Panc1 (cell line): ENCODE measurements around the gene ATP13A3. TPM values are rescaled to one million over a fixed set of nuclear protein-coding genes. Genes with fewer than 3 reads are reported as not detected.
A peak's percentile ranks its signal among the peaks of the same experiment; 100 is the strongest.

Experiments used
- ATAC-seq: fragments of 200-7000 bp; cut with Tn5 transposase; 2 replicates; pipeline ENCODE4 v1.9.1; 2020; ENCODE audit warnings: mild to moderate bottlenecking, moderate library complexity
- BruUV-seq: library from RNA; stranded (reverse); fragments of 400-500 nt; replicated peaks from 2 replicates; lab custom pipeline; 2021; lab: Mats Ljungman, UMichigan
- CTCF ChIA-PET: fragments of 300-600 bp; sonication (Branson Sonifier 250); formaldehyde crosslinking; loops from one replicate; lab custom pipeline; 2022; ENCODE audit warnings: antibody characterized with exemption; lab: Charles Lee
- POLR2A ChIA-PET: fragments of 300-600 bp; sonication (Branson Sonifier 250); formaldehyde crosslinking; loops from one replicate; lab custom pipeline; 2022; ENCODE audit warnings: antibody characterized with exemption; lab: Charles Lee
- DNase-seq: peaks from one replicate; pipeline ENCODE4 v3.0.0-alpha.2; 2010; ENCODE audit warnings: low read depth, low spot score
- H3K27ac ChIP-seq: 2 replicates; pipeline ENCODE4 v1.5.1; 2011; ENCODE audit warnings: mild to moderate bottlenecking, low read length, inconsistent platforms
- H3K27me3 ChIP-seq: fragments of 200-500 bp; sonication (Bioruptor generic); 2 replicates; pipeline ENCODE4 v1.6.0; 2014; ENCODE audit warnings: low read length, inconsistent platforms; ENCODE audit not compliant: control insufficient read depth, insufficient read depth
- H3K36me3 ChIP-seq: fragments of 200-500 bp; sonication (Bioruptor generic); 2 replicates; pipeline ENCODE4 v1.5.1; 2014; ENCODE audit warnings: inconsistent platforms, mild to moderate bottlenecking, low read length, moderate library complexity; ENCODE audit not compliant: control insufficient read depth, insufficient read depth
- H3K4me1 ChIP-seq: 2 replicates; pipeline ENCODE4 v1.5.1; 2011; ENCODE audit warnings: inconsistent platforms, mild to moderate bottlenecking, low read length, moderate library complexity; ENCODE audit not compliant: control insufficient read depth, insufficient read depth
- H3K4me3 ChIP-seq, 2 experiments: 2 replicates each; pipeline ENCODE4 v1.5.1; 2011 to 2012; ENCODE audit warnings: low read depth in 2 of 2, low read length in 2 of 2, mild to moderate bottlenecking in 2 of 2, inconsistent platforms in 1 of 2, moderate library complexity in 1 of 2
- H3K9me3 ChIP-seq: fragments of 200-500 bp; sonication (Bioruptor generic); 2 replicates; pipeline ENCODE4 v1.5.1; 2014; ENCODE audit warnings: low read depth, mild to moderate bottlenecking, inconsistent platforms, low read length, moderate library complexity; ENCODE audit not compliant: control insufficient read depth, insufficient read depth
- POLR2AphosphoS5 ChIP-seq: IDR thresholded peaks from 2 replicates; pipeline ENCODE4 v1.6.1; 2012; ENCODE audit warnings: mild to moderate bottlenecking, low read depth, low read length, moderate library complexity
- REST ChIP-seq, 2 experiments: IDR thresholded peaks; 2 replicates each; pipeline ENCODE4 v1.6.1; 2011 to 2012; ENCODE audit warnings: low read depth in 2 of 2, control low read depth in 1 of 2, low read length in 1 of 2, mild to moderate bottlenecking in 1 of 2, moderate library complexity in 1 of 2; ENCODE audit not compliant: insufficient read depth in 1 of 2
- SIN3A ChIP-seq: IDR thresholded peaks from 2 replicates; pipeline ENCODE4 v1.6.1; 2012; ENCODE audit warnings: low read depth, mild to moderate bottlenecking, low read length, moderate library complexity, borderline replicate concordance; ENCODE audit not compliant: insufficient read depth
- TCF7L2 ChIP-seq: IDR thresholded peaks from 2 replicates; pipeline ENCODE4 v1.6.1; 2011; ENCODE audit warnings: mild to moderate bottlenecking, low read depth, low read length, inconsistent platforms
- in situ Hi-C: cut with HindIII; loops from 2 replicates; pipeline ENCODE4 v1.10.0; 2016; ENCODE audit warnings: low sequenced_read_pairs, low pct_unique_long_range_greater_than_20kb
- intact Hi-C: fragments of 100-400 bp; cut with micrococcal nuclease; formaldehyde crosslinking; loops from one replicate; pipeline ENCODE4 v1.10.0; 2022; ENCODE audit not compliant: unreplicated experiment
- total RNA-seq: library from RNA; stranded (reverse); gene quantifications from one replicate; pipeline ENCODE4 v1.2.1, GENCODE V29; 2021; ENCODE audit not compliant: unreplicated experiment
- TF ChIP-seq, protein P1 (sequence below): fragments of 450-650 bp; IDR thresholded peaks from 2 replicates; pipeline ENCODE4 v1.5.1; 2017; ENCODE audit warnings: mild to moderate bottlenecking

ATP13A3 gene
- total RNA-seq, 1 experiment from 2014 or later, result 169 TPM

DNA sequence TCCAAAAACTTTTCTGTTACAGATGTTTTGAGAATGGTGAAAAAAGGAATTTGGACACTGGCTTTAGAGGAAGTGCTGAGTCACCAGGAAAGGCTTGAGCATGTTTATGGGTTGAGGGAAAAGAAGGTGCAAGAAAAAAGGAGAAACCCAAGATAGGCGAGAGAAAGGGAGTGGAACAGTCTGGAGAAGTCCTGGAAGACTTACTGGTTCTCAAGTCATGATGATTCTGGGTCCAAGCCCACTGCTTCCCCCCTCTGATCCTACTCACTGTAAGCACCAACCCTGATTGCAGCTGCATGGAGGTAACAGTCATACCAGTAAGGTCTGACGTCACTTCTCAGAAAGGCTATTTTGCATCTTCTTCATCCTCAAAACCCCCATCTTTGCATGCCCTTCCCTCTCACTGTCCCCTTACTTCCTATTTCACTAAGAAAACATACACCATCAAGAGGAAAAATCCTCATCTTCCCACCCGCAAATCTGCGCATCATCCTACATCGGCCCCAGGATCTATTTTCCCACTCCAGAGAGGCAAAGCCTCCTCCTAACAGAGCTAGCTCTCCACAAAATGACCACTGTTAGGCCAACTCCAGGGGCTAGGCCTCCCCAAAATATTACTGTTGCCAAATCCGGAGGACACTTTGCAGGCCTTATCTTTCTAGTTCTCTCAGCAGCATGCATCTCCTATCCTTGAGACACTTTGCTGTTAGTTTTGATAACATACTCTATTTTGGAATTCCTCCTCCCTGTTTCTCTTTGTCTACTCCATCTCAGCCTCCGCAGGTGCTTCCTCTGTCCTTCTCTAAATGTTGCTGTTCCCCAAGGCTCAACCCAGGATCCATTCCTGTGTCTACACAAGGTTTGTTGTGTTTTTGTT is 3.2 kb upstream of the ATP13A3 start:
- H3K27ac ChIP-seq, result peak overlapping the region; percentile 41; the same call in 1 of the 2 replicates
- DNase-seq, result no peak

DNA sequence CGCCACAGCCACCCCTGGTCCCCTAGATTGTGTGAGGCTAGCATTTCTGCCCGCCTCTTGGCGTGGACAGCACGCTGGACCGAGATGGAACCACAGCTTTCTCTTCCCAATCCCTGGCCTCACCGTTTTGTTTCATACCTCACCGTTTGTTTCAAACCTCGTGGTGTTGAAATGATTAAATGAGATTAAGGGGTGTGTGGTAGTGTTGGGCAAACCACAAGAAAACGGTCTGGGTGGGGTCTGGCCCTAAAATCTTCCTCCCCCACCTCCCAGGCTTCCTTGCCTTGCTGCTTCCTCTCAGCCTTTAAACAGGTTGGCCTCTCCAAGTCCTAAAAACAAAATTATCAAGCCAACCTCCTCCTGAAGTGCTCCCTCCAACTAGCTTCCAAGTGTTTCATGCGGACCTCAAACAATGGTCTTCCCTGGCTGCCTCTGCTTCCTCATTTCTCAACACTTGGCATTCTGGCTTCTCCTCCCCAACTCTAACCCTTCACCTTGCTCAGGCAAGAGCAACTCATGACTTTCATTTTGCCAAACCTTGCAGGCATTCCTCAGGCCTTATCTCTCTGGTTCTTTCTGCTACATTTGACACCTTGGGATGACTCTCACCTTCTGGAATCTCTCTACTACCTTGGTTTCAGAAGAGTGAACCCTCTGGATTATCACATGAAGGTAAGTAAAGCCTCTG is 1.4 kb upstream of the ATP13A3 start:
- Histone ChIP-seq H3K27me3 (no peaks in the 10 kb centered on the region), H3K4me1 (peaks cover 15% of the 10 kb centered on the region), H3K4me3 (peak overlapping the region; percentile 66 to 69; a peak in 3 of 4 replicates), H3K9me3 (no peaks in the 10 kb centered on the region), H3K36me3 (no peaks in the 10 kb centered on the region), H3K27ac (peak overlapping the region; percentile 84)
- DNase-seq, result no peak
- ChIA-PET CTCF (no interaction called here), POLR2A (no interaction called here)
- intact Hi-C loops, result loop anchor here (10.0 kb wide), 1 partner anchor 63 kb away; no protein-coding TSS in a partner anchor
- ATAC-seq, result no peak
- in situ Hi-C loops, result no loop called here
- no TSS peak for BruUV-seq
- TF ChIP-seq, protein P1, sequence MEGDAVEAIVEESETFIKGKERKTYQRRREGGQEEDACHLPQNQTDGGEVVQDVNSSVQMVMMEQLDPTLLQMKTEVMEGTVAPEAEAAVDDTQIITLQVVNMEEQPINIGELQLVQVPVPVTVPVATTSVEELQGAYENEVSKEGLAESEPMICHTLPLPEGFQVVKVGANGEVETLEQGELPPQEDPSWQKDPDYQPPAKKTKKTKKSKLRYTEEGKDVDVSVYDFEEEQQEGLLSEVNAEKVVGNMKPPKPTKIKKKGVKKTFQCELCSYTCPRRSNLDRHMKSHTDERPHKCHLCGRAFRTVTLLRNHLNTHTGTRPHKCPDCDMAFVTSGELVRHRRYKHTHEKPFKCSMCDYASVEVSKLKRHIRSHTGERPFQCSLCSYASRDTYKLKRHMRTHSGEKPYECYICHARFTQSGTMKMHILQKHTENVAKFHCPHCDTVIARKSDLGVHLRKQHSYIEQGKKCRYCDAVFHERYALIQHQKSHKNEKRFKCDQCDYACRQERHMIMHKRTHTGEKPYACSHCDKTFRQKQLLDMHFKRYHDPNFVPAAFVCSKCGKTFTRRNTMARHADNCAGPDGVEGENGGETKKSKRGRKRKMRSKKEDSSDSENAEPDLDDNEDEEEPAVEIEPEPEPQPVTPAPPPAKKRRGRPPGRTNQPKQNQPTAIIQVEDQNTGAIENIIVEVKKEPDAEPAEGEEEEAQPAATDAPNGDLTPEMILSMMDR, result no peak
- TF ChIP-seq SIN3A, result no peak
- TF ChIP-seq POLR2AphosphoS5, result no peak; the same call in 1 of the 2 replicates
- TF ChIP-seq TCF7L2, result no peak

More for the DNA sequence above, 3.2 kb upstream of the ATP13A3 start:
- Histone ChIP-seq H3K4me1 (peaks cover 19% of the 10 kb centered on the region), H3K4me3 (no peak overlapping the region), H3K36me3 (no peaks in the 10 kb centered on the region), H3K27me3 (no peaks in the 10 kb centered on the region), H3K9me3 (no peaks in the 10 kb centered on the region)
- ATAC-seq, result no peak
- TF ChIP-seq REST (IDR thresholded peaks at IDR 0.05; ENCODE audit: insufficient read depth in 1 of 2, low read depth in 2 of 2, low read length in 1 of 2) (no peak), SIN3A (no peak), POLR2AphosphoS5 (no peak), TCF7L2 (no peak)
- TF ChIP-seq, protein P1, result no peak
- in situ Hi-C loops, result no loop called here
- intact Hi-C loops, result loop anchor here (10.0 kb wide), 1 partner anchor 65 kb away; no protein-coding TSS in a partner anchor
- ChIA-PET POLR2A (interaction anchor here (0.7 kb wide), 1 partner anchor 26 kb away, joined by 3 read pairs; no protein-coding TSS in a partner anchor), CTCF (no interaction called here)
- no TSS peak for BruUV-seq
